OCI-M1 (cell line): ENCODE measurements around the gene CACNA1B.

ENCODE experiments used
- DNase-seq: peaks from one replicate; lab custom pipeline; 2025; lab: John Stamatoyannopoulos, UW

Gene CACNA1B

DNA sequence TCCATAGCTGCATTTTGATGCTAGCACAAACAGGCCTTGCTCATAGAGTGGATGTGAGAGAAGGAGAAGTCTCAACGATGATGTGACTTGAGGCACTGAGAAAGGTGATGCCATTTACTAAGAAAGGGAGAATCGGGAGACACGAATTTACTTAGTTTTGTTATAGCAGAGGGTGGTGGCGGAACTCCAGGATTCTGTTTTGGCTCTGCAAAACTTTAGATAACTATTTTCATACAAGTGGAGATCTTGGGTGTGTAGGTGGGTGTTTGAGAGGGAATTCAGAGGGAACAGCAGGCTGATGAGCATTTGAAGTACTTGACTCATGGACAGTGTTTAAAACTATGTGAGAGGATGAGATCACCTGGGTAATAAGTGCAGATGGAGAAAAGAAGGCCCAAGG lies 43.2 kb downstream of the CACNA1B start:
- no peak for DNase-seq

DNA sequence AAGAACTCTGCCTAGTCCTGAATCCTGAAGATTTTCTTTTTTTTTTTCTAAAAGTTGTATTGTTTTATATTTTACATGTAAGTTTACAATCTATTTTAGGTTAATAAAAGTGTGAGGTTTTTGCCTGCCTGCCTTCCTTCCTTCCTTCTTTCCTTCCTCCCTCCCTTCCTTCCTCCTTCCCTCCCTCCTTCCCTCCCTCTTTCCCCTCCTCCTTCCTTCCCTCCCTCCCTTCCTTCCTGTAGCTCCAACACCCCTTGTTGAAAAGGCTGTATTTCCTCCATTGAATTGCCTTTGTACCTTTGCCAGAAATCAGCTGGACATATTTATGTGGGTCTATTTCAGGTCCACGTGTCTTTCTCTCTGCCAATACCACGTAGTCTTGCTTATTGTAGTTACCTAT lies 46.6 kb downstream of the CACNA1B start:
- no peak for DNase-seq

DNA sequence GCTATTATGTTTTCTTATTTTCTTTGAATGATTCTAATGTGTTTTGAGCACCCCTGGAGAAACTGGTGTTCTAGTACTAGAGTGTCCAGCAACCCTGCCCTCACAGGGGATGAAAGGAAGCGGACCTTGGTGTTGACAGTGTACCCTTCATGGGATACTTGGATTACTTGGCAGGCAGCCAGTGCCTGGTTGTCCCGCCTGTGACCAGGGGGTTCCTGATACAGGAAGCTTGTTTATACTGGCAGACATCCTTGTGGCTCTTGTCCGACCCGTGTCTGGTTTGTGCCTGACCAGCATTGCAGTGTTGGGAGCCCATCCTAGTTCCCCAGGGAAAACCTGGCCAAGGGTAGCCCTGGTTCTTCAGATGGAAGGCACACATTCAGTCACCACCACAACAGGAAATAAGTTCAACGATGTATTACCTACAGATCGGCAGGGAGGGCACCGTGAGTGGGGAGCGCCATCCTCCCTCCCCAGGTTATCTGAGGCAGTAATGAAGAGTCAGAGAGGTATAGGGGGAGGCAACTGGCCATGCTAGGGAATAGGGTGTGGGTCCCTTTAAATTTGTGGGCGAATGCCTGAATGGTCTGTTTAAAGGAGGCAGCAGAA lies 47.3 kb downstream of the CACNA1B start:
- no peak for DNase-seq

DNA sequence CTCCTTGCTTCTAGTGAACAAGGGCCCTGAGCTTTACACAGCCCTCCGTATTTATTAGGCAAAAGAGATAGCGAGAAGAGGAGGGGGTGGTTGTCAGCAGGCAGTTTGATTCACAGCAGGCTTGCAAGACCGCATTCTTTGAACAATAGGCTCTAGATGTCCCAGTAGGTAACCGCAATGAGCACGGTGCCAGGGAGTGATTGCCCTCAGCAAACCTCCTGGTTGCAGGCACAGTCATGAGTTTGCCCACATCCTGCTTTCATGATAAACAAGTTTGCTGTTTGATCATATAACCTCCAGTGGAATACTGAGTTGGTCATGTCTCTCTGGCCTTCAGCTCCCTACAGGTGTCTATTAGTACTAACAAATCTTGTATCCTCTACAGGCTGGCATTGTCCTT lies 66.1 kb downstream of the CACNA1B start:
- no peak for DNase-seq

DNA sequence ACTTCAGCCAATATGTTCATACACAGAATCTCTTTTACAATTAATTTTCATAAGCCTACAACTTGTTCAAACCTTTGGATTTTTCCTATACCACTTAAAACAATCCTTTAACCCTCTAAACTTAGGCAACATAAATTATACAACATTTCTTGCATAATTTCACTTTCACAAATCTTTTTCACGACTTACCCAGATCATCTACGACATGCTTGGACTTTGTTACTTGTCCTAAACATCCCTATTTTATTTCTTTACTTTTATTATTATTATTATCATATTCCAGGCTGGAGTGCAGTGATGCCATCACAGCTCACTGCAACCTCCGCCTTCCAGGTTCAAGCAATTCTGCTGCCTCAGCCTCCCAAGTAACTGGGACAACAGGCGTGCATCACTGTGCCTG lies 68.0 kb downstream of the CACNA1B start:
- DNase-seq = peak; percentile 4

DNA sequence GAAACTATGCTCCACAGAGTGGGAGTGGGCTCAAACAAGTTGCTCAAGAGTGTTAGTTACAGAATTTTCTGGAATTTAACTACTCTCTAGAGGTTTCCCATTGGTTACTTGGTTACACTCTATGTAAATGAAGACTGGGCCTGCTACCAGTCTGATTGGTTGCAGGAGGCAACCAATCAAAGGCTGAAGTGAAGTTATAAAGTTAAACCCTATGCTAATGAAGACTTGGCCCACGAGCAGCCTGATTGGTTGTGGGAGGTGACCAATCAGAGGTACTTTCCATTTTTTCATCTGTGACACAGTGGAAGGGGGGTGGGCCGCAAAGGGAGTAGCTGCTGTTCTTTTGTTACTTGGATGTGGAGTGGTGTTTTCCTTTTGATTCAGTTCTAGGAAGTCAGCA lies 69.4 kb downstream of the CACNA1B start:
- DNase-seq = no peak

DNA sequence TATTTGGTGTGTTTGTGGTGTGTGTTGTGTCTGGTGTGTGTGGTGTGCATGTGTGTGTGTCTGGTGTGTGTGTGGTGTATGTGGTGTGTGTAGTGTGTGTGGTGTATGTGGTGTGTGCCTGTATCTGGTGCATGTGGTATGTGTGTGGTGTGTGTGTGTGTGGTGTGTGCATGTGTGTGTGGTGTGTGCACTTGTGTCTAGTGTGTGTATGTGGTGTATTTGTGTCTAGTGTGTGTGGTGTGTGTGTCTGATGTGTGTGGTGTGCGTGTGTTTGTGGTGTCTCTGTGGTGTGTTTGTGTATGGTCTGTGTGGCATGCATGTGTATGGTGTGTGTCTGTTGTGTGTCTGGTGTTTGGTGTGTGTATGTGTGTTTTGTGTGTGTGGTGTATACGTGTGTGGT lies 71.1 kb downstream of the CACNA1B start:
- no peak for DNase-seq

DNA sequence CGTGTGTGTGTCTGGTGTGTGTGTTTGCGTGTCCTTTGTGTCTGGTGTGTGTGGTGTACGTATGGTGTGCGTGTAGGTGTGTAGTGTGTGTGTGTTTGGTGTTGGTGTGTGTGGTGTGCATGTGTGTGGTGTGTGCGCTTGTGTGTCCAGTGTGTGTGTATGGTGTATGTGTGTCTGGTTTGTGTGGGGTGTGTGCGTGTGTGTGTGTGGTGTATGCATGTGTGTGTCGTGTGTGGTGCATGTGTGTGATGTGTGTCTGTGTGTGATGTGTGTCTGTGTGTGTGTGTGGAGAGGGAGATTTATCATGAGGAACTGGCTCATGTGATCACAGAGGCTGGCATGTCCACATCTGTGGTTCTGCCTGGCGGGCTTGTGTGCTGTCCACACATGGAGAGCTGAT lies 71.7 kb downstream of the CACNA1B start:
- no peak for DNase-seq

DNA sequence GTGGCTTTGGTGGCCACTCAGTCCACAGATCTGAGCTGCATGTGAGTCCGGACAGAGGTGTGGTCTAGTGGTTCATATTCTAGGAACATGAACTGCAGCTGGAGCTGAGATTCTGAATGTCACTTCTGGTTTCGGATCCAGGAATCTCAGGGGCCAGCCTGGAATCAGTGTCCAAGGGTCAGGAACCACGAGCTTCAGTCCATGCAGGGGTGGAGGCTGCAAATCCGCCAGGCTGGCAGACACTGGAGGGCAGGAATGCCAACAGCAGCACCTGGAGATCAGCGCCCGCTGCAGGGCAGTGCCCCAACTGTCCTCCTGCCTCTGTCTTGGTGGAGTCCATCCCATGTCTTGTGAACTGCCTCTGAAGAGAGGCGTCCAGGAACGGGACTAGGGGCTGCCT lies 73.5 kb downstream of the CACNA1B start:
- no peak for DNase-seq

DNA sequence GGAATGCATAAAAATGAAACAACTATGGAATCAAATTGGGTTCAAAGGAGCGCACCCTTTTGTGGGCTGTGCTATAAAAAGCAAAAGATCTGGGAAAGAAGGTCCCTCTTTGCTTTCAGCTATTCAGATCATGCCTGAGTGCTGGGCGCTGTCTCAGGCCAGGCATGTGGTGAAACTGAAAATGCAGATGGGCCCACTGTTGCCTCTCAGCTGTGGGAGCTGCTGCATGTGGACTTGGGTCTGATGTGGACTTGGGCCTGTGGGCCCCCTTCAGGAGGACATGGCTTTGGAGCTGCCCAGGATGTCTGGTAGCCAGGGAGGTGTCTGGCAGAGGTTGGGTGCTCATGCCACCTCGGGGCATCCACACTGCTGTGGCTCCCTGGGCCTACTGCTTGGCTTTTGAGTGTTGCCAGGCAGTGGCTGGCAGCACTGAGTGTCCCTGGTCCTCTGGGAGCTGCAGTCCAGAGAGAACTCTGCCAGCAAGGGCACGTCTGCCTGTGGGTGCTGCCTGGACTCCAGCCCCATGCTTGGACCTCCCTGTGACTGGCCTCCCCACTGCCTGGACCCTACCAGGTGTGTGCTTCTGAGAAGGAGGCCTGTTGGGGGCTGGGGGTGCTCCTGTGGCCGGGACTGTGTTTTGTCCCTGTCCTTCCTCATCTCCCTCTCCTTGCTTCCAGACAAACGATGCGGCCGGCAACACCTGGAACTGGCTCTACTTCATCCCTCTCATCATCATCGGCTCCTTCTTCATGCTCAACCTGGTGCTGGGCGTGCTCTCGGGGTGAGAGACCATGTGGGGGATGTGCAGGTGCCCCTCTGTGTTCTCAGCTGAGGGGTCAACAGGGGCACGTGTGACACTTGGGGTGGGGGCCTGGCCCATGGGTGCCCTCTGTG lies 74.3 kb downstream of the CACNA1B start:
- no peak for DNase-seq

DNA sequence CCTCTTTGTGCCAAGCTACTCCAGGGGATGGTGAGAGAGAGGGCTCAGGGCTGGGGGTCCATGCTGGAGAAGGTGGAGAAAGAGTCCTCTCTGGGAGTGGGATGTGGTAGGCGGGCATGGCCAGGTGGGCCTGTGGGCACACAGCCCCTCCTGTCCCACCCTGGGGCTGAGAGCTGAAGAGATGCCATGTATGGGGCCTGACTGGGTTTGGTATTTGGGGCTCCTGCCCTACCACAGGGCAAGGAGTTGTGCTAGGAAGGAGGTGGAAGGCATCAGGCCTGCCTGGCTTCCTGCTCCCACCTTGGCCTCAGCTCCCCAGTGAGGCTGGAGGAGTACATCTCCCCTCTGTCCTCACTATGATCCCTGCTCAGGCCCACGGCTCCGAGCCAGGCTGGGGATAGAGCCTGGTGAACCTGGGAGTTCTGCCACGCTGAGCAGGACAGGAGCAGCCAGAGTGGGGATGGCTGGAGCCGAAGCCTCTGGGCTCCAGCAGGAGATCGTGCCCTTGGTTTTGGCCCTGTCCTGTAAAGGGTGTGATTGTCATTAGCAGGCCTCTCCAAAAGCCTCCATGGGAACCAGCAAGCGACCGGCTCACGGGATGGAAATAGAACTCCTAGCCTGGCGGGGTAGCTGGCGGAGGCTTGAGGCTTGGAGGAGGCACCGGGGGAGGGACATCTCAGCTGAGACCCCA lies 75.5 kb downstream of the CACNA1B start:
- no peak for DNase-seq

DNA sequence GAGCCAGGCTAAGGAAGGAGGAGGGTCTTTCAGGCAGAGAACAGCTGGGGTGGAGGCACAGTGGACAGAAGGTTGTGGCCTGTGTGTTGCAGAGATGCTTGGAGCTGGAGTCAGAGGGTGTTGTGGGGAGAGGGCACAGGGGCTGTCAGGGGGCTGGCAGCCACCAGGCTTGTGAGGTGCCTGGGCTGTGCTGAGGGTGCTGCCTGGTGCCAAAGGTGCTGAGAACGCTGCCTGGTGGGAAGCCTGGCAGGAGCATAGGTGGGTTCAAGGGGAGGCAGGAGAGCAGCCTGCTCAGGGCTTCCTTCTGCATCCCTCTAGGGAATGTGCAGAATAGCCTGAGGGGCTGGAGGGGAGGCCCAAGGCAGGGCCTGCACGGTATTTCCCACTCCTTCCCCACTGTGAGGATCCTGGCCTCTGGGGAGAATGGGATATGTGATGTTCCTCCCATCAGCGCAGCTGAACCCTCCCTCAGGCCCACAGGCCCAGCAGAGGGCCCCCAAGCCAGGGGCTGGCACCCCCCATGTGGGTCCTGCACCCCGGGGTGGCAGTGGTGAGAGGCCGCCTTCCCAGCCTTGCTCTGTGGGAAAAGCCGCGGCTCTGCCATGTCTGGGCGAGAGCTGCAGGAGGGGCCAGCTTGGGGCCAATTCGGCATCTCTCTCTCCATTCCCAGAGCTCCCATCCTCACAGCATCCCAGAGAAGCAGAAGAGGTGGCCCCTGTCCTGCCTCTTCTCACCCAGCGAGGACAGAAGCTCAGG lies 76.3 kb downstream of the CACNA1B start:
- no peak for DNase-seq

DNA sequence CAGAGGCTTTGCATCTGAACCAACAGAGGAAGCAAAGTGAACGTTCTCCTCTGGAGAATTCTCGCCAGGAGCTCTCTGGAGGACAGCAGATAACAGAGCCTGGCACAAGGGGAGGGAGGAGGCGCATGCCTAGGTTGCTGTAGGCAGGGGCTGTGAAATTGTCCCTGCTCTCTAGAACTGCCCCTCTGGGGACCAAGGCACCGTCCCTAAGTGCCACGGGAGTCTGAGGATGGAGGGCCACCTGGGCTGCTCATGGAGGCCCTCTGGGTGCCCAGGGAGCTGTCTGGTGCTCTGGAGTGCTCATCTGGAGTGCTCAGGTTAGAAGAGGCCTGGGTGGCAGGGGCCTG lies 77.6 kb downstream of the CACNA1B start:
- no peak for DNase-seq

DNA sequence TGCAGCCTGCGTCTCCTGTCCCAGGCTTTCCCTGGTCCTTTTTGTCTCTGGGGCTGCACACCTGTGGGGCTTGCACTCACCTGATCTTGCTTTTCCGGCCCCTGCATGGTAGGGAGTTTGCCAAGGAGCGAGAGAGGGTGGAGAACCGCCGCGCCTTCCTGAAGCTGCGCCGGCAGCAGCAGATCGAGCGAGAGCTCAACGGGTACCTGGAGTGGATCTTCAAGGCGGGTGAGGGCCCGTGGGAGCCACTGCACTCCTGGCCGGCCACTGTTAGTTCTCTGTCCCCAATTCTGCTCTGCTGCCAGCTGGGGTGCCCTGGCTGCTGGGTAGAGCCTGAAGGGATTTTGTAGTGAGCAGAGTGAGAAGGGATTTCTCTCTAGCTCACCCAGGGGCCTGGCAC lies 78.0 kb downstream of the CACNA1B start:
- no peak for DNase-seq

DNA sequence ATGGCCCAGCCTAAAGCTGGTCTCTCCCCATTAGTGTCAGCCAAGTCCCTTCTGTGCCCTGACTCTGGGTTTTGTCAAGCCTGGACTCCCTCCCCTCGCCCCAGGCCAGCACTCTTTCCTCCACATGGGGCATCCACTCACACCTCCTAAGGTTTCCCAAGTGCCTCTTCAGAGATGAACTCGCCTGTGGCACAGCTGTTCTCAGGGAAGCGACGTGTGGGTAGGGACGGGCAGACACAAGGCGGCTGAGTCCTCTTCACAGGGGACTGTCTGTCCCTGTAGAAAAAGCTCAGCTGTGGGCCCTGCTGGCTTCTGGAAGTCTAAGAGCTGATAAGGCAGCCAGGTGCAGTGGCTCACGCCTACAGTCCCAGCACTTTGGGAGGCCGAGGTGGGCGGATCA lies 78.5 kb downstream of the CACNA1B start:
- no peak for DNase-seq

DNA sequence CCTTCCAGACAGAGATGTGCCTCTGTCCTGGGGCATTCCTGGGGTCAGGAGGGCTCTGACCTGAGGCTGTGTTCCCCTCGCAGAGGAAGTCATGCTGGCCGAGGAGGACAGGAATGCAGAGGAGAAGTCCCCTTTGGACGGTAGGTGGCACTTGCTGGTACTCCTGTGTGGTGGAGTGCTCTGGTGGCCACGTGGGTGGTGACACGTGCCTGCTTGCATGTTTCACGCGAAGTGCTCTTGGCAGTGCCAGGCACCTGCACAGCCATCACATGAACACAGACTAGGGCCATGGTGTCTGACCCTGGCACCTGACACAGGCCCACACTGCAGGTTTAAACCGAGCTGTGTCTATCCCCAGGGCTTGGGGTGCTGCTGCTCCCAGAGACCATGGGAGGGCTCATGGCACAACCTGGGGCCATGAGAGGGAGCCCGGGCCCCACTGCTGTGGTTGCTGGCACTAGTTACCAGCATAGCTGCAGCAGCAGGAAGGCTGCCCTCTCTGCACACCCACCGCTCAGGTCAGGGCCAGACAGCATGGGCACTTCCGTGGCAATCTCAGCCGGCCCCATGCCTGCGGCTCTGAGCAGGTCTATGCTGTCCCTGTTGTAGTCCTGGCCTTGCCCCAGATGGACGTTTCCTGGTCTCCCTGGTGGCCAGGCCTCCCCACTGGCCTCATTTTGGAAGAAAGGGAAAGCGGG lies 79.3 kb downstream of the CACNA1B start:
- no peak for DNase-seq

DNA sequence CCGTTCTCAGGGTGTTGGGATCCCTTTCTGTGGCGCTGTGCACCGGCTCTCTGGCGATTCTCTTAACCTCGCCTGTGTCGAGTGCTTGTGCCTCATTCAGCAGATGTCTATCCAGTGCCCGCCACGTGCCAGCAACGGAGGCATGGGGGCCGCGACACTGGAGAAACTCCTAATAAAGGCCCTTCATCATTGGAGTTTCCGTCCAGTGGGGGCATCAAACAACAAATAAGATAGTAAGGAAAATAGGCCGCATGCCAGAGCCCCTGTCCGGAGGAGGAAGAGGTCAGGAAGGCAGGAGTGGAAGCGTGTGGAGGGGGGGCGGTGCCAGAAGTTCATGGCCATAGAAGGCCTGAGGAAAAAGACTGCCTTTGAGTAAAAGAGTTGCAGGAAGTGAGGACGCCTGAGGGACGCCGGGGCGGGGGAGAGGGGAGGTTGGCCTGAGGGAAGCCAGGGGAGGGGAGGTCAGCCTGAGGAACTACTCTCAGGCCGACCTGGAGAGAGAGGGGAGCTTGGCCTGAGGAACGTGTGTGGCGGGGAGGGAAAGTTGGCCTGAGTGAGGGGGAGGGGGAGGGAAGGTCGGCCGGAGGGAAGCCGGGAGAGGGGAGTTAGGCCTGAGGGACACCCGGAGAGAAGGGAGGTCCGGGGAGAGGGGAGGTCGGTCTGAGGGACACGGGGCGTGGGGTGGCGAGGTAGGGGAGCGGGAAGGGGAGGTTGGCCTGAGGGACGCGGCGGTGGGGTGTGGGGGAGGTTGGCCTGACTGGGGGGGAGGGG lies 82.2 kb downstream of the CACNA1B start:
- DNase-seq = no peak

DNA sequence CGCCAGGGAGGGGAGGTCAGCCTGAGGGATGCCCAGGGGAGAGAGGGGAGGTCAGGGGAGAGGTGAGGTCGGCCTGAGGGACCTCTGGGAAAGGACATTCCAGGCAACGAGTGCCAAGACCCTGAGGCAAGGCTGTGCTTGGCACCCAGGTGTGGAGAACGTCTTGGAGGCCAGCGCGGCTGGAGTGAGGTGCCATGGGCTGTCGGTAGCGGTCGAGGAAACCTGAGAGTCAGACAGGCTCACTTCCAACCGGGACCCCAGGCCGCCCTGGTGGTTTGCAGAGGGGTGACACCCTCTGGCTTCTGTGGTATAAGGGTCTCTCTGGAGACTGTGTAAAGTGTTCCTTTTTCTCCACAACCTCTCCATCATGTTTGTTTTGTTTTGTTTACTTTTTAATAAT lies 82.9 kb downstream of the CACNA1B start:
- no peak for DNase-seq

DNA sequence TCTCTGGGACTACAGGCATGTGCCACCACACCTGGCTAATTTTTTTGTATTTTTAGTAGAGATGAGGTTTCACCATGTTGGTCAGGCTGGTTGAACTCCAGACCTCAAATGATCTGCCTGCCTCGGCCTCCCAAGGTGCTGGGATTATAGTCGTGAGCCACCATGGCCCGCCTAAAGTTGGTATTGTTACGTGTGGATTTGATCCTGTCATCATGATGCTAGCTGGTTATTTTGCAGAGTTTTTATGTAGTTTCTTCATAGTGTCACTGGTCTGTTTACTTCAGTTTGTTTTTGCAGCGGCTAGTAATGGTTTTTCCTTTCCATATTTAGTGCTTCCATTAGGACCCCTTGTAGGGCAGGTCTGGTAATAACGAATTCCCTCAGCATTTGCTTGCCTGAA lies 85.9 kb downstream of the CACNA1B start:
- no peak for DNase-seq

DNA sequence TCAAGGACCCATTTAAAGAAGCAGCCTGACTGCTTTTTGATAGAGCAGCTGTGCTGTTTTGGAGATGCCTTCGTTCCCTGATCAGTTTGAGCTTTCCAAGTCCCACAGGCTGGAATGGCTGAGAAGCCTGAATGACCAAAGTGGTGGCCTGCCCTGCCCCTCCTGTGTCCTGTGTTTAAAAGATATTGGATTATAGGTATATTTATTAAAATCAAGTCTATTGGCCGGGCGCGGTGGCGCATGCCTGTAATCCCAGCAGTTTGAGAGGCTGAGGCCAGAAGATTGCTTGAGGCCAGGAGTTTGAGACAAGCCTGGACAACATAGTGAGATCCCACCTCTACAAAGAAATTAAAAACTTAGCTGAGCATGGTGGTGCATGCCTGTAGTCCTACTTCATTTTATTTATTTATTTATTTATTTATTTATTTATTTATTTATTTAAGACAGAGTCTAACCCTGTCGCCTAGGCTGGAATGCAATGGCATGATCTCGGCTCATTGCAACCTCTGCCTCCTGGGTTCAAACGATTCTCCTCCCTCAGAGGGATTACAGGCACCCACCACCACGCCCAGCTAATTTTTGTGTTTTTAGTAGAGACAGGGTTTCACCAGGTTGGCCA lies 87.7 kb downstream of the CACNA1B start:
- DNase-seq = no peak
